ENCODE data around the gene IFNA21.
A peak's percentile ranks its signal among the peaks of the same experiment; 100 is the strongest.
"Not testable (repeated sequence)": the region's sequence is repeated elsewhere in the genome, so short reads cannot be mapped to it uniquely, and the experiment has no call there.

The IFNA21 gene

DNA sequence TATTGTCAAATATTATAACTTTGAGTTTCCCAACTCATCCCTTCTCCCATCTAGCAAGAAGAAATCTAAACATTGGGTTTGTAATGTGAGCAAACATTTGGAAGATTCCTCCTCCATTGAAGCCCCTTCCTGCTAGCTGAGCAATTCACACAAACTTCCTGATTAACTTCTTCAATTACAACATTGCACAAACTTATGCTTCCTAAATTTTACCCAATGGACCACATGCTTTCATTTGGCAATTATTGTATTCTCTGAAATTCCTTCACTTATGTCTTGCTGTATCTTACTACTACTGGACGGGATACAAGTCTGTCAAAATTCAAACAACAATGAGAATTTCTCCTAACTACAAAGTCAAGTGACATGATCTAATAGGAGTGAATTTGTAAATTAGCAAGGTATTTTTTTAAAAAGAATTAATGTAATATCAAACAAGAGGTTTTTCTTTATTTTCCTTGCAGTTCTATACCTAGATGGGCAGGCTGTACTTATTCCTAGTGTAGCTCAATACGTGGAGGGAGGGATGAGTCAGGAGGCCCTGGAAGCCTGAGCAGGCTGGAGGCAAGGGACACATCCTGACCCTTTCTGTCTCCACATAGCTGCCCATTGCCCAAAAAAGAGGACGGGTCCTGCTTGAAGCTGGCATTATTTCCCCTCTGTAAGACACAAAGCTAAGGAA is 13.0 kb downstream of the IFNA21 start:
- H3K36me3 ChIP-seq (ENCODE audit: control insufficient read depth, insufficient read depth, low read length): no peaks in the 10 kb centered on the region
- H3K4me3 ChIP-seq (replicated peaks; ENCODE audit: low read depth, low read length): no peak overlapping the region
- no peak for TF ChIP-seq CTCF (IDR thresholded peaks at IDR 0.05; ENCODE audit: insufficient read depth, low read length, poor library complexity, severe bottlenecking)
- no peak for DNase-seq (ENCODE audit: extremely low read depth, insufficient read length)
- H3K27me3 ChIP-seq (replicated peaks; ENCODE audit: control insufficient read depth, insufficient read depth, low read length): no peaks in the 10 kb centered on the region

DNA sequence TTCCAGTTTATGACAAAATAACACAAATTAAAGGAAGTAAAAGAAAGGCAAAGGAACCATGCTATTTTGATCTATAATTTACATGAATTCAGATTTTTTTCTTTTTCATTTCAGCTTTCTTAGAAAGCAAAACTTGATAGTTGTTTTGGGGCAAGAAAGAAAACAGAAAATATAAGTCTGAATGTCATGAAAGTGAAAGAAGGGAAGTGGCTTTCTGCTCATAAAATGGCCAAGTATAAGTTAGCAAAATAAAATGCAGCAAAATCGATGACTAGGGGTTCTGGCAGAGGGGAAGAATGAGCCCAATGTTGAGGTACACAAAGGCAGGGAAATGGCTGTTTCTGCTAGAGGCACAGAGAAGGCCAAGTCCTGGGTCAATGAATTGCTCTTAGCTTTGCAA is 21.9 kb downstream of the IFNA21 start:
- H3K27me3 ChIP-seq (replicated peaks; ENCODE audit: control insufficient read depth, insufficient read depth, low read length): no peaks in the 10 kb centered on the region
- H3K36me3 ChIP-seq (ENCODE audit: control insufficient read depth, insufficient read depth, low read length): no peaks in the 10 kb centered on the region
- DNase-seq (ENCODE audit: extremely low read depth, insufficient read length): peak; percentile 35
- no peak overlapping the region for H3K4me3 ChIP-seq (replicated peaks; ENCODE audit: low read depth, low read length)
- TF ChIP-seq CTCF (IDR thresholded peaks at IDR 0.05; ENCODE audit: insufficient read depth, low read length, poor library complexity, severe bottlenecking): no peak

- TF ChIP-seq CTCF (IDR thresholded peaks at IDR 0.05; ENCODE audit: insufficient read depth, low read length, poor library complexity, severe bottlenecking): no peak
Measured at GRCh38 chr9:21141427-21141882, 25.0 kb downstream of the IFNA21 start, which contains the start of gene IFNW1. TSS of gene IFNW1 (minus strand) at chr9:21141832. CDS start at chr9:21141570, 262 bp downstream.

DNA sequence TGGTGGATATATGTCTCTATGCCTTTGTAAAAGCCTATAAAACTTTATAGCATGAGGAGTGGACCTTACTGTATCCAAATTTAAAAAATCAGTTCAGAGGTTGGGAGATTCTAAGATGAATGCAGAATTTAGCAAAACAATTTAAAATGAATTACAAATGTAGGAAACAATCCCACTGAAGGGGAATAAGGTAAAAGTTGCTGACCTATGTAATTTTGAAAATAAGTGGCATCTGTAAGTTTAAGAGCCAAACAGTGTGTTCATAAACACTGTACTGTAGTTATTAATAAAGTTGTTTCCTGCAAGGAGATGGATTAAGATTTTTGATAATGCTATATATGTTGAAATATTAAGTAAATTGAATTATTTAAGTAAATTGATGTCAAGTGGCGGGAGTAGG is 29.4 kb downstream of the IFNA21 start:
- Histone ChIP-seq H3K36me3 (ENCODE audit: control insufficient read depth, insufficient read depth, low read length) (no peaks in the 10 kb centered on the region), H3K27me3 (replicated peaks; ENCODE audit: control insufficient read depth, insufficient read depth, low read length) (no peaks in the 10 kb centered on the region; the same call in 1 of the 2 replicates), H3K4me3 (replicated peaks; ENCODE audit: low read depth, low read length) (no peak overlapping the region)
- no peak for TF ChIP-seq CTCF (IDR thresholded peaks at IDR 0.05; ENCODE audit: insufficient read depth, low read length, poor library complexity, severe bottlenecking)
- DNase-seq (ENCODE audit: extremely low read depth, insufficient read length): no peak

More at GRCh38 chr9:21141427-21141882, 25.0 kb downstream of the IFNA21 start, which contains the start of gene IFNW1:
- no peak within 1 kb of the TSS for H3K4me3 ChIP-seq (replicated peaks; ENCODE audit: low read depth, low read length)
- DNase-seq (ENCODE audit: extremely low read depth, insufficient read length): no peak
- H3K36me3 ChIP-seq (ENCODE audit: control insufficient read depth, insufficient read depth, low read length): no peaks in the 10 kb centered on the region
- no peaks in the 10 kb centered on the region for H3K27me3 ChIP-seq (replicated peaks; ENCODE audit: control insufficient read depth, insufficient read depth, low read length)

DNA sequence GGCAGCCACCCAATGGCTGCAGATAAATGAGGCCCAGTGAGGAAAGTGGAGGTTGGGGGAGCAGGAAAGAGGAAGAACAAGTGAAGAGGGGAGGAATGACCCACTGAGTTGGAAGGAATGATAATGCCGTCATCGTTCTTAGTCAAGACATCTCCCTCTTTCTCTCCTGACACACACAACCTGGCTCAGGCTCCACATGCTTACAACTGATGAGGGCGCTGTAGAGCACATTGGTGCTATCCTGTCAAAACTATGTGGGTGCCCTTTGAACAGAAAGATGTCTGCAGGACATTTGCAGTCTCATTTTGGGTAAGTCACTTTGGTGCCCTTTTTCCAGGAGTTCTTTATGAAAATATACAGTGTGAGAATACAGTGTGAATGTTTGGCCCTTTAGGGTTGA is 30.7 kb downstream of the IFNA21 start:
- DNase-seq (ENCODE audit: extremely low read depth, insufficient read length): no peak
- H3K27me3 ChIP-seq (replicated peaks; ENCODE audit: control insufficient read depth, insufficient read depth, low read length): no peaks in the 10 kb centered on the region; the same call in 1 of the 2 replicates
- no peak for TF ChIP-seq CTCF (IDR thresholded peaks at IDR 0.05; ENCODE audit: insufficient read depth, low read length, poor library complexity, severe bottlenecking)
- H3K4me3 ChIP-seq (replicated peaks; ENCODE audit: low read depth, low read length): no peak overlapping the region
- no peaks in the 10 kb centered on the region for H3K36me3 ChIP-seq (ENCODE audit: control insufficient read depth, insufficient read depth, low read length)

DNA sequence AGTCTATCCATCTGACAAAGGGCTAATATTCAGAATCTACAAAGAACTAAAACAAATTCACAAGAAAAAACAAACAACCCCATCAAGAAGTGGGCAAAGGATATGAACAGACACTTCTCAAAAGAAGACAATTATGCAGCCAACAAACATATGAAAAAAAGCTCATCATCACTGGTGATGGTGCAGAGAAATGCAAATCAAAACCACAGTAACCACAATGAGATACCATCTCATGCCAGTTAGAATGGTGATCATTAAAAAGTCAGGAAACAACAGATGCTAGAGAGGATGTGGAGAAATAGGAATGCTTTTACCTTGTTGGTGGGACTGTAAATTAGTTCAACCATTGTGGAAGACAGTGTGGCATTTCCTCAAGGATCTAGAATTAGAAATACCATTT is 38.3 kb downstream of the IFNA21 start:
- H3K27me3 ChIP-seq (replicated peaks; ENCODE audit: control insufficient read depth, insufficient read depth, low read length); H3K4me3 ChIP-seq (replicated peaks; ENCODE audit: low read depth, low read length); DNase-seq (ENCODE audit: extremely low read depth, insufficient read length); H3K36me3 ChIP-seq (ENCODE audit: control insufficient read depth, insufficient read depth, low read length): not testable (repeated sequence)

Data from GM06990 (cell line).